ENCODE results near the gene ARHGAP40.

DNA sequence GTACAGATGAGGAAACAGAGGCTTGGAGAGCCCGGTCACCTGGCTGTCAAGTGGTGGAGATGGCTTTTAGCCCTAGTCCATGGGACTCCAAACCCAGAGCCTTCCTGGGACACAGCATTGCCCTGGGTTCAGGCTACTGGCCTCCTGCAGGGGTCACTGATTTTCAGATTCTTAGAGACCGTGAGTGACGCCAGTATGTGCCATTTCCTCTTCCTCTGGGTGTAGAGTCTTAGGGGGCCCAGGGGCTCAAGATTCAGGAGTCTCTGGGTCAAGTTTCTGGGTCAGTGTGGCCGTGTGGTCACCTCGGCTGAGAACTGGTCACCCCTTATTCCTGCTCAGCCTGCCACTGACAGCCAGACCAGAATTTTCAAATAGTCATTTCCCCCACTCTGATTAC is 574 bp downstream of the ARHGAP40 start:
- no peak for TF ChIP-seq CTCF (conservative IDR thresholded peaks at IDR 0.05)
- TF ChIP-seq ZFX (IDR thresholded peaks at IDR 0.05): no peak
